Left cardiac atrium (tissue), 4 donors: ENCODE data around the gene CFAP45. TPM values are rescaled to one million over a fixed set of nuclear protein-coding genes. Genes with fewer than 3 reads are reported as not detected.

Experiments
- ATAC-seq, 2 donors: fragments of 200-7000 bp; cut with Tn5 transposase; one replicate each; pipeline ENCODE4 v1.9.1; 2020; ENCODE audit warnings: mild to moderate bottlenecking in 2 of 2, moderate library complexity in 2 of 2
- DNase-seq: peaks from one replicate; pipeline ENCODE4 v3.0.0-alpha.2; 2020
- intact Hi-C, 2 donors: fragments of 100-400 bp; cut with DNase I; formaldehyde crosslinking; loops; one replicate each; pipeline versions ENCODE4 v1.14.1 to v1.15.1; 2022 to 2023
- total RNA-seq, 2 donors: library from RNA; stranded (reverse); fragmentation: NEBNext Ultra II Directional; extraction: Animal tissue kit (Norgen Biotek cat#: 25700); gene quantifications; one replicate each; pipeline ENCODE4 v1.2.1, GENCODE V29; 2021
- donor health status: DM: no; HTN: yes; CAD: no.
- donor health status: DM: no; HTN: yes; CAD: no; lungs with severe emphysema.
- donor health status: DM: yes; HTN: yes; CAD: no.
- donor health status: Dilated cardiomyopathy.

Gene CFAP45
- total RNA-seq, 2 donors from 2014 or later, result 1.6 to 2.0 TPM

- intact Hi-C loops, result no loop called here
- ATAC-seq, result peak in 1 of 2 donors; percentile 34
- DNase-seq, result no peak
These were observed 58.2 kb downstream of the CFAP45 start for GRCh38 chr1:159841749-159842148.

GRCh38 chr1:159839116-159839849, 60.7 kb downstream of the CFAP45 start:
- intact Hi-C loops, result no loop called here
- no peak for ATAC-seq
- no peak for DNase-seq

- no peak for ATAC-seq
- intact Hi-C loops, result no loop called here
- DNase-seq, result no peak
These were observed 61.2 kb downstream of the CFAP45 start for GRCh38 chr1:159838715-159839114.

- ATAC-seq, result no peak
- no peak for DNase-seq
- intact Hi-C loops, result no loop called here
These were observed 64.0 kb downstream of the CFAP45 start for GRCh38 chr1:159835862-159836525.

GRCh38 chr1:159835356-159835755, 64.6 kb downstream of the CFAP45 start:
- ATAC-seq, result no peak
- intact Hi-C loops, result no loop called here
- no peak for DNase-seq

- intact Hi-C loops, result no loop called here
- ATAC-seq, result no peak
- no peak for DNase-seq
These were observed 67.7 kb downstream of the CFAP45 start for GRCh38 chr1:159832309-159832708.

- no peak for ATAC-seq
- no peak for DNase-seq
- intact Hi-C loops, result no loop called here
These were observed 68.4 kb downstream of the CFAP45 start for GRCh38 chr1:159831412-159832141.

GRCh38 chr1:159830722-159831121, 69.2 kb downstream of the CFAP45 start:
- DNase-seq (no peak), ATAC-seq (no peak)
- intact Hi-C loops, result no loop called here

- intact Hi-C loops, result no loop called here
- DNase-seq (peak; percentile 47), ATAC-seq (peak; percentile 38 to 66)
These were observed 70.0 kb downstream of the CFAP45 start for GRCh38 chr1:159829822-159830465.

GRCh38 chr1:159829273-159829634, 70.7 kb downstream of the CFAP45 start:
- DNase-seq (peak; percentile 49), ATAC-seq (peak; percentile 68 to 75)
- intact Hi-C loops, result no loop called here

GRCh38 chr1:159828581-159829272, 71.2 kb downstream of the CFAP45 start:
- no peak for ATAC-seq
- intact Hi-C loops, result no loop called here

GRCh38 chr1:159828176-159828575, 71.8 kb downstream of the CFAP45 start:
- DNase-seq (no peak), ATAC-seq (no peak)
- intact Hi-C loops, result no loop called here

More at GRCh38 chr1:159828581-159829272, 71.2 kb downstream of the CFAP45 start:
- DNase-seq, result no peak

- DNase-seq (no peak), ATAC-seq (no peak)
- intact Hi-C loops, result no loop called here
These were observed 72.4 kb downstream of the CFAP45 start for GRCh38 chr1:159827549-159827948.

- DNase-seq (no peak), ATAC-seq (peak in 1 of 2 donors; percentile 4)
- intact Hi-C loops, result no loop called here
These were observed 72.9 kb downstream of the CFAP45 start for GRCh38 chr1:159827102-159827490.

GRCh38 chr1:159826441-159827101, 73.4 kb downstream of the CFAP45 start, which contains the start of gene SLAMF8:
TSS of gene SLAMF8 (plus strand) at chr1:159826873. CDS start at chr1:159826899, 26 bp downstream.
- peak; percentile 44 for DNase-seq
- intact Hi-C loops, result no loop called here
- peak; percentile 52 to 66 for ATAC-seq

GRCh38 chr1:159825564-159825963, 74.4 kb downstream of the CFAP45 start:
- ATAC-seq (no peak), DNase-seq (no peak)
- intact Hi-C loops, result no loop called here

GRCh38 chr1:159823406-159823805, 76.6 kb downstream of the CFAP45 start:
- ATAC-seq (no peak), DNase-seq (no peak)
- intact Hi-C loops, result no loop called here
